SK-N-SH (cell line): ENCODE results near the gene SLC27A4. TPM values are rescaled to one million over a fixed set of nuclear protein-coding genes. Genes with fewer than 3 reads are reported as not detected.

Source experiments
- CTCF ChIA-PET: fragments of 300-600, 350-600 bp; formaldehyde crosslinking; extraction: SDS; loops from one replicate; lab custom pipeline; 2021; lab: Yijun Ruan, JAX
- POLR2A ChIA-PET: fragments of 350-600 bp; sonication (Branson Sonifier 250); formaldehyde crosslinking; extraction: SDS; loops from one replicate; lab custom pipeline; 2020; ENCODE audit warnings: antibody characterized with exemption, inconsistent platforms; lab: Yijun Ruan, JAX
- DNase-seq: peaks from one replicate; pipeline ENCODE4 v3.0.0; 2012
- H2AFZ ChIP-seq: fragments of 200-600 bp; sonication (generic); 2 replicates; pipeline ENCODE4 v1.8.1; 2016; ENCODE audit warnings: antibody characterized with exemption, mild to moderate bottlenecking, low read depth
- H3F3A ChIP-seq: fragments of 200-600 bp; sonication (generic); replicated peaks from 2 replicates; pipeline ENCODE3; 2016; ENCODE audit warnings: antibody characterized with exemption, mild to moderate bottlenecking; ENCODE audit not compliant: insufficient read depth
- H3K27ac ChIP-seq, 2 experiments: fragments of 200-500 bp in 1 of 2; fragments of 200-600 bp in 1 of 2; sonication (Bioruptor generic) in 1 of 2; sonication (generic), shearing (Covaris generic) in 1 of 2; 2 replicates each; pipeline versions ENCODE4 v1.5.1 to v1.6.1; 2014 to 2016; ENCODE audit warnings: low read depth in 2 of 2, inconsistent platforms in 1 of 2, low read length in 1 of 2, mild to moderate bottlenecking in 1 of 2, mixed read lengths in 1 of 2
- H3K27me3 ChIP-seq: fragments of 200-600 bp; sonication (generic), shearing (Covaris generic); 2 replicates; pipeline ENCODE4 v1.6.1; 2016; ENCODE audit warnings: mixed run types; ENCODE audit not compliant: insufficient read depth
- H3K36me3 ChIP-seq, 2 experiments: fragments of 200-500 bp in 1 of 2; fragments of 200-600 bp in 1 of 2; sonication (Bioruptor generic) in 1 of 2; sonication (generic) in 1 of 2; replicated peaks in 1 of 2; 2 replicates each; pipeline versions ENCODE3 to v1.5.1; 2014 to 2016; ENCODE audit warnings: low read length in 1 of 2, mild to moderate bottlenecking in 1 of 2; ENCODE audit not compliant: insufficient read depth in 2 of 2, control insufficient read depth in 1 of 2
- H3K4me1 ChIP-seq, 2 experiments: fragments of 200-500 bp in 1 of 2; fragments of 200-600 bp in 1 of 2; sonication (Bioruptor generic) in 1 of 2; sonication (generic), shearing (Covaris generic) in 1 of 2; 2 replicates each; pipeline versions ENCODE4 v1.5.1 to v1.6.1; 2014 to 2016; ENCODE audit warnings: low read depth in 1 of 2, low read length in 1 of 2, mixed run types in 1 of 2; ENCODE audit not compliant: insufficient read depth in 2 of 2, control insufficient read depth in 1 of 2
- H3K4me2 ChIP-seq: fragments of 200-600 bp; sonication (generic), shearing (Covaris generic); 2 replicates; pipeline ENCODE4 v1.6.1; 2017; ENCODE audit warnings: mixed run types
- H3K4me3 ChIP-seq, 2 experiments: fragments of 200-500 bp in 1 of 2; fragments of 200-600 bp in 1 of 2; sonication (Bioruptor generic) in 1 of 2; sonication (generic), shearing (Covaris generic) in 1 of 2; 2 replicates each; pipeline versions ENCODE4 v1.5.1 to v1.8.1; 2014 to 2016; ENCODE audit warnings: low read depth in 2 of 2, inconsistent platforms in 1 of 2, low read length in 1 of 2, mild to moderate bottlenecking in 1 of 2, mixed read lengths in 1 of 2, moderate library complexity in 1 of 2
- H3K79me2 ChIP-seq: fragments of 200-600 bp; sonication (generic); 2 replicates; pipeline ENCODE4 v1.8.1; 2017; ENCODE audit warnings: mild to moderate bottlenecking; ENCODE audit not compliant: insufficient read depth
- H3K9ac ChIP-seq: fragments of 200-600 bp; sonication (generic); 2 replicates; pipeline ENCODE4 v1.6.1; 2017; ENCODE audit warnings: mixed run types
- H3K9me2 ChIP-seq: fragments of 200-600 bp; sonication (generic); 2 replicates; pipeline ENCODE4 v1.6.1; 2017; ENCODE audit warnings: mixed run types
- H3K9me3 ChIP-seq: fragments of 200-600 bp; sonication (generic); 2 replicates; pipeline ENCODE4 v1.6.1; 2017; ENCODE audit warnings: mixed run types, mild to moderate bottlenecking, moderate library complexity
- H4K20me1 ChIP-seq: fragments of 200-600 bp; sonication (generic); 2 replicates; pipeline ENCODE4 v1.6.1; 2017; ENCODE audit warnings: mild to moderate bottlenecking, mixed run types; ENCODE audit not compliant: insufficient read depth
- ELF1 ChIP-seq: IDR thresholded peaks from 2 replicates; pipeline ENCODE4 v1.4.0; 2012
- EZH2phosphoT487 ChIP-seq: fragments of 200-600 bp; sonication (generic); IDR thresholded peaks from 2 replicates; pipeline ENCODE4 v1.6.1; 2017; ENCODE audit warnings: low read depth, mixed run types, mild to moderate bottlenecking, antibody characterized with exemption, moderate library complexity, borderline replicate concordance
- FOXM1 ChIP-seq: IDR thresholded peaks from 2 replicates; pipeline ENCODE4 v1.4.0; 2012; ENCODE audit warnings: low read depth, mild to moderate bottlenecking
- GATA2 ChIP-seq: sonication (generic); formaldehyde crosslinking; IDR thresholded peaks from 2 replicates; pipeline ENCODE4 v1.5.0; 2020; ENCODE audit warnings: mild to moderate bottlenecking, missing genetic modification reagents
- MEF2A ChIP-seq: IDR thresholded peaks from 2 replicates; pipeline ENCODE4 v1.4.0; 2012; ENCODE audit warnings: low read depth, borderline replicate concordance
- POLR2AphosphoS5 ChIP-seq: IDR thresholded peaks from 2 replicates; pipeline ENCODE4 v1.6.1; 2012; ENCODE audit warnings: low read depth, low read length
- RFX5 ChIP-seq: IDR thresholded peaks from 2 replicates; pipeline ENCODE4 v1.6.1; 2012; ENCODE audit warnings: mild to moderate bottlenecking, improper control_type of control experiment, low read length
- SIN3A ChIP-seq: IDR thresholded peaks from 2 replicates; pipeline ENCODE4 v1.6.1; 2012; ENCODE audit warnings: low read depth, mild to moderate bottlenecking, low read length, moderate library complexity, borderline replicate concordance
- TAF1 ChIP-seq: IDR thresholded peaks from 2 replicates; pipeline ENCODE4 v1.6.1; 2012; ENCODE audit warnings: low read depth, mild to moderate bottlenecking, low read length, moderate library complexity, borderline replicate concordance
- TEAD4 ChIP-seq: IDR thresholded peaks from 2 replicates; pipeline ENCODE4 v1.4.0; 2012; ENCODE audit warnings: mild to moderate bottlenecking, borderline replicate concordance; ENCODE audit not compliant: insufficient read depth
- WGBS: methylation state at CpG from one replicate; pipeline ENCODE4 v1.1.6; 2017; ENCODE audit warnings: low lambda C conversion rate; 5-methylcytosine and 5-hydroxymethylcytosine counted together
- polyA plus RNA-seq, 3 experiments: library from polyadenylated mRNA; depleted of rRNA; stranded (reverse); fragments of >200 nt; gene quantifications; 2 replicates each; pipeline ENCODE4 v1.2.3, GENCODE V29; 2012
- TF ChIP-seq, protein P1 (sequence below): IDR thresholded peaks from 2 replicates; pipeline ENCODE4 v1.4.0; 2012; ENCODE audit warnings: low read depth, borderline replicate concordance
- TF ChIP-seq, protein P2 (sequence below): IDR thresholded peaks from 2 replicates; pipeline ENCODE4 v1.4.0; 2012; ENCODE audit warnings: low read depth, borderline replicate concordance
- TF ChIP-seq, protein P3 (sequence below): IDR thresholded peaks from 2 replicates; pipeline ENCODE4 v1.4.0; 2012; ENCODE audit warnings: low read depth
- TF ChIP-seq, protein P4 (sequence below): fragments of 200-600 bp; sonication (generic); IDR thresholded peaks from 2 replicates; pipeline ENCODE4 v1.6.1; 2017; ENCODE audit warnings: antibody characterized with exemption, mild to moderate bottlenecking, moderate library complexity

The SLC27A4 gene
- polyA plus RNA-seq, 1 of the 3 experiments (the other 2 are of a cell fraction), result 24.1 TPM

DNA sequence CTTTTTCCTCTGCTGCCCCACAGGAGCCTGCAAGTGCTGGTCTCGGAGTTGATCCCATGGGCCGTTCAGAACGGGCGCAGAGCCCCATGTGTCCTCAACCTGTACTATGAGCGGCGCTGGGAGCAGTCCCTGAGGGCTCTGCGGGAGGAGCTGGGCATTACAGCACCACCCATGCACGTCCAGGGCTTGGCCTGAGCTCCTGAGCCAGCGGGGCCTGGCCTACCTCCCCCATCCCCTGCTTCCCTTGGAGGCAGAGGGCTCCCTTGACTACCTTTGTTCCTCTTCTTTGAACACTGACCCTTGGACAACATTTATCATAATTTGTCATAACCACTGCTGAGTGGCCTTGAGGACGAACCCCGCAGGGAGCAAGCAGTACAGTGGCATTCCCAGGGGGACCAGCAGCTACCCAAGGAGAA lies 6.9 kb upstream of the SLC27A4 start:
- Histone ChIP-seq H3K9ac (no peak overlapping the region), H4K20me1 (no peaks in the 10 kb centered on the region), H3K9me3 (no peaks in the 10 kb centered on the region), H2AFZ (no peak overlapping the region), H3K4me2 (no peak overlapping the region), H3K27ac (no peak overlapping the region), H3K4me3 (no peak overlapping the region), H3K4me1 (no peaks in the 10 kb centered on the region), H3K9me2 (no peaks in the 10 kb centered on the region), H3F3A (peaks cover 3% of the 10 kb centered on the region), H3K79me2 (no peaks in the 10 kb centered on the region), H3K36me3 (peaks cover 0 to 15% of the 10 kb centered on the region in 2 experiments), H3K27me3 (no peaks in the 10 kb centered on the region)
- TF ChIP-seq, protein P1, sequence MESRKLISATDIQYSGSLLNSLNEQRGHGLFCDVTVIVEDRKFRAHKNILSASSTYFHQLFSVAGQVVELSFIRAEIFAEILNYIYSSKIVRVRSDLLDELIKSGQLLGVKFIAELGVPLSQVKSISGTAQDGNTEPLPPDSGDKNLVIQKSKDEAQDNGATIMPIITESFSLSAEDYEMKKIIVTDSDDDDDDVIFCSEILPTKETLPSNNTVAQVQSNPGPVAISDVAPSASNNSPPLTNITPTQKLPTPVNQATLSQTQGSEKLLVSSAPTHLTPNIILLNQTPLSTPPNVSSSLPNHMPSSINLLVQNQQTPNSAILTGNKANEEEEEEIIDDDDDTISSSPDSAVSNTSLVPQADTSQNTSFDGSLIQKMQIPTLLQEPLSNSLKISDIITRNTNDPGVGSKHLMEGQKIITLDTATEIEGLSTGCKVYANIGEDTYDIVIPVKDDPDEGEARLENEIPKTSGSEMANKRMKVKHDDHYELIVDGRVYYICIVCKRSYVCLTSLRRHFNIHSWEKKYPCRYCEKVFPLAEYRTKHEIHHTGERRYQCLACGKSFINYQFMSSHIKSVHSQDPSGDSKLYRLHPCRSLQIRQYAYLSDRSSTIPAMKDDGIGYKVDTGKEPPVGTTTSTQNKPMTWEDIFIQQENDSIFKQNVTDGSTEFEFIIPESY, result no peak
- TF ChIP-seq, protein P2, sequence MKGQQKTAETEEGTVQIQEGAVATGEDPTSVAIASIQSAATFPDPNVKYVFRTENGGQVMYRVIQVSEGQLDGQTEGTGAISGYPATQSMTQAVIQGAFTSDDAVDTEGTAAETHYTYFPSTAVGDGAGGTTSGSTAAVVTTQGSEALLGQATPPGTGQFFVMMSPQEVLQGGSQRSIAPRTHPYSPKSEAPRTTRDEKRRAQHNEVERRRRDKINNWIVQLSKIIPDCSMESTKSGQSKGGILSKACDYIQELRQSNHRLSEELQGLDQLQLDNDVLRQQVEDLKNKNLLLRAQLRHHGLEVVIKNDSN, result no peak
- no peak for TF ChIP-seq ELF1
- no peak for TF ChIP-seq EZH2phosphoT487
- TF ChIP-seq TEAD4, result no peak
- TF ChIP-seq, protein P3, sequence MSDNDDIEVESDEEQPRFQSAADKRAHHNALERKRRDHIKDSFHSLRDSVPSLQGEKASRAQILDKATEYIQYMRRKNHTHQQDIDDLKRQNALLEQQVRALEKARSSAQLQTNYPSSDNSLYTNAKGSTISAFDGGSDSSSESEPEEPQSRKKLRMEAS, result no peak
- no peak for TF ChIP-seq TAF1
- TF ChIP-seq, protein P4, sequence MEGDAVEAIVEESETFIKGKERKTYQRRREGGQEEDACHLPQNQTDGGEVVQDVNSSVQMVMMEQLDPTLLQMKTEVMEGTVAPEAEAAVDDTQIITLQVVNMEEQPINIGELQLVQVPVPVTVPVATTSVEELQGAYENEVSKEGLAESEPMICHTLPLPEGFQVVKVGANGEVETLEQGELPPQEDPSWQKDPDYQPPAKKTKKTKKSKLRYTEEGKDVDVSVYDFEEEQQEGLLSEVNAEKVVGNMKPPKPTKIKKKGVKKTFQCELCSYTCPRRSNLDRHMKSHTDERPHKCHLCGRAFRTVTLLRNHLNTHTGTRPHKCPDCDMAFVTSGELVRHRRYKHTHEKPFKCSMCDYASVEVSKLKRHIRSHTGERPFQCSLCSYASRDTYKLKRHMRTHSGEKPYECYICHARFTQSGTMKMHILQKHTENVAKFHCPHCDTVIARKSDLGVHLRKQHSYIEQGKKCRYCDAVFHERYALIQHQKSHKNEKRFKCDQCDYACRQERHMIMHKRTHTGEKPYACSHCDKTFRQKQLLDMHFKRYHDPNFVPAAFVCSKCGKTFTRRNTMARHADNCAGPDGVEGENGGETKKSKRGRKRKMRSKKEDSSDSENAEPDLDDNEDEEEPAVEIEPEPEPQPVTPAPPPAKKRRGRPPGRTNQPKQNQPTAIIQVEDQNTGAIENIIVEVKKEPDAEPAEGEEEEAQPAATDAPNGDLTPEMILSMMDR, result no peak
- TF ChIP-seq GATA2 (CRISPR knock-in tag), result no peak
- no peak for TF ChIP-seq POLR2AphosphoS5
- TF ChIP-seq RFX5, result no peak
- TF ChIP-seq MEF2A, result no peak
- no peak for TF ChIP-seq FOXM1
- TF ChIP-seq SIN3A, result no peak
- DNase-seq, result no peak
- ChIA-PET CTCF (interaction anchor here (0.7 to 1.0 kb wide), 2 partner anchors 12 to 28 kb away, joined by 3 to 4 read pairs; no protein-coding TSS in a partner anchor), POLR2A (interaction anchor here (0.7 to 1.4 kb wide), 3 partner anchors 8 to 1364 kb away, joined by 3 to 4 read pairs (median 3); no protein-coding TSS in a partner anchor)
- WGBS, result 88% methylated on average over 4 of the region's 11 CpGs
